Measurements from ENCODE around the gene ATP13A3.

ATP13A3 gene

DNA sequence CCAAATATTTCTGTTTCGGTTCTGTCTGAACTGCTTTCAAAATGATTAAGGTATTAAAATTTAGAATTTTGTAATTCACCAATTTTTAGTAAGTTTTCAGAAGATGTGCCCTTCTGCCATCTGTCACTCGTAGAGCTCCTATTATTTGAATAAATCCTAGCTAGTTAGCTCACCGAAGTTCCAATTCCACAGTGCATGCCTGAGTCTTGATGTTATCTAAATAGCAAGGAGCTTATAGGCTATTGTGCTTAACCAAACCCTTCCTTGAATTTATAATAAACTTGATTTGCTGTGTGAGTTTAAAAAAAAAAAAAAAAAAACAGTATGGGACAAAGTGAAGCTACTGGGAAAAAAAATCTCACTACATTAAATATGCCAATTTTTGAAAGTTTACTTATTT, 18.7 kb downstream of the ATP13A3 start:
- no peak overlapping the region for H3K4me3 ChIP-seq (ENCODE audit: low read length)
- DNase-seq (ENCODE audit: low read depth): no peak
- no peak for TF ChIP-seq CTCF (IDR thresholded peaks at IDR 0.05; ENCODE audit: insufficient read depth, low read depth, low read length, missing control alignments)

GRCh38 chr3:194466761-194467356, 19.9 kb downstream of the ATP13A3 start:
- no peak overlapping the region for H3K4me3 ChIP-seq (ENCODE audit: low read length)
- peak; percentile 23 for DNase-seq (ENCODE audit: low read depth)
- TF ChIP-seq CTCF (IDR thresholded peaks at IDR 0.05; ENCODE audit: insufficient read depth, low read depth, low read length, missing control alignments): no peak

DNA sequence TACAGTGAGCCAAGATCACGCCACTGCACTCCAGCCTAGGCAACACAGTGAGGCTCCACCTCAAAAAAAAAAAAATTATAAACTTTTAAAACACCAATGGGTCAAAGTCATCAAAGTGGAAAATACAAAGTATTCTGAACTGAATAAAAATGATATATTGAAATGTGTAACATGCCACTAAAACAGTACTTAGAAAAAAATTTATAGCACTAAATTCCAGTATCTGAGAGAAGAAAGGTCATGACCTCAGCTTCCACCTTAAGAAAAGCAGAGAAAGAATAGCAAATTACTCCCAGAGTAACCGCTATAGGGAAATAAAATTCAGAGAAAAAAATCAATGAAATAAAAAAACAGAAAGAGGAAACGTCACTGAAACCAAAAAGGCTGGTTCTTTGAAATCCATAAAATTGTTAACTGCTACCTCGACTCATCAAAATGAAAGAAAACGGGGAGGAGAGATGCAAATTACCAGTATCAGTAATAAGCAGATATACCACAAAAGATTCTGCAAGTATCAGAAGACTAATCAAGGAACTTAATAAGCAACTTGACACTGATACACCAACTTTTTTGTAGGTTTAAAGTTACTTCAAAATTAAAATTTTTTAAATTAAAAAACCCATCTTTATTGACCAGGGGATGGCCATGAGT, 20.8 kb downstream of the ATP13A3 start:
- no peak for TF ChIP-seq CTCF (IDR thresholded peaks at IDR 0.05; ENCODE audit: insufficient read depth, low read depth, low read length, missing control alignments)
- DNase-seq (ENCODE audit: low read depth): no peak
- H3K4me3 ChIP-seq (ENCODE audit: low read length): no peak overlapping the region

DNA sequence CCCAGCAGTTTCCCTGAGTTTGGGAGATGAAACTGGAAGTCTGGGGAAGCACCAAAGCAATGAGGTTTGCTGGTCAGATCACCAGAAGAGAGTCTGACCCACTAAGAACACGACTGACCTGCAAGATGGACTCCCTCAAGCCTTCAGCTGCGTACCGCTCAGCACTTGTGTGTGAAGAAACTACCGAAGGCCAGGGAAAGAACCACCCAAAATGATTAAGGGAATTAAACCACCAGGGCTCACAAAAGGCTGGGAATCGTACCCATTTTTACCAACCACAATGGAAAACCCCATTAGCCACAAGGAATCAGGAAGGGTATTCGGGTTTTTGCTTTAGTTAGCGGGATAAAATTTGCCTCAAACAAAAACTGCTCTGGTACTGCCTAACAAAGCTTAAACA, 21.6 kb downstream of the ATP13A3 start:
- no peak for TF ChIP-seq CTCF (IDR thresholded peaks at IDR 0.05; ENCODE audit: insufficient read depth, low read depth, low read length, missing control alignments)
- no peak for DNase-seq (ENCODE audit: low read depth)
- H3K4me3 ChIP-seq (ENCODE audit: low read length): no peak overlapping the region

DNA sequence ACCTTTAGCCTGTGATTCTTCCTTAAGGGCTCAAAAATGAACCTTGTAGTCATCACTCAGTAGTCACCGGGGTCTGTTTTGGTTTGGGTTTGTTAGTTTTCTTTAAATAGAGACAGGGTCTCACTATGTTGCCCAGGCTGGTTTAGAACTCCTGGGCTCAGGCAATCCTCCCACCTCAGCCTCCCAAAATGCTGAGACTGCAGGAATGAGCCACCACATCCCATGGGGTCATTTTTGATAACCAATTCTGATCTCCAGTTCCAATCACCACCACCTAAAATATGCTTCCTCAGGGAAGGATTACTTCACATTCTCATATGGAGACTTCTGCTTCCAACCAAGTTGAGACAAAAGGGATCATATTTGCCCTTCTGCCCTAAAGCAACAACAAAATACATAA, 22.1 kb downstream of the ATP13A3 start:
- H3K4me3 ChIP-seq (ENCODE audit: low read length): no peak overlapping the region
- no peak for TF ChIP-seq CTCF (IDR thresholded peaks at IDR 0.05; ENCODE audit: insufficient read depth, low read depth, low read length, missing control alignments)
- DNase-seq (ENCODE audit: low read depth): no peak

DNA sequence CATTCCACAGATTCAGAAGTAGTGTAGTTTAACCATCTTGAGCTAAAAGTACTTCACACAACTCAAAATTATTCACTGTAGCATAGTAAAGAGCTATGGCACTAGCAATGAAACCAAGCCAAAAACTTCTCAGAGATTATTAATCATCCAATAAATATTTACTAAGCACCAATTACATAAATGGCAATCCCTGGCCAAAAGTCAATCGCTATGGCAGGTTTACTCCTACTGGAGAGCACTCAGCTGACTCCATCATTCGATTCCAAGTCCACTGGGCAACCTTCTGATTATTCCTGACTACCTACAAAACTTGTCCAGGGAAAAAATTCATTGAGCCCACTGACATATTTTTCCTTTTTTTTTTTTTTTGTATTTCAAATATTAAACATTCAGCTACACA, 23.9 kb downstream of the ATP13A3 start:
- H3K4me3 ChIP-seq (ENCODE audit: low read length): no peak overlapping the region
- no peak for DNase-seq (ENCODE audit: low read depth)
- no peak for TF ChIP-seq CTCF (IDR thresholded peaks at IDR 0.05; ENCODE audit: insufficient read depth, low read depth, low read length, missing control alignments)

GRCh38 chr3:194460566-194460965, 26.2 kb downstream of the ATP13A3 start:
- no peak for DNase-seq (ENCODE audit: low read depth)
- no peak overlapping the region for H3K4me3 ChIP-seq (ENCODE audit: low read length)
- TF ChIP-seq CTCF (IDR thresholded peaks at IDR 0.05; ENCODE audit: insufficient read depth, low read depth, low read length, missing control alignments): no peak
